ENCODE results near the gene PSMD12. TPM values are rescaled to one million over a fixed set of nuclear protein-coding genes. Genes with fewer than 3 reads are reported as not detected.
A peak's percentile ranks its signal among the peaks of the same experiment; 100 is the strongest.

Gene PSMD12
- polyA plus RNA-seq (2013, experiment 1 of 2): 42.5 TPM
- polyA plus RNA-seq (2013, experiment 2 of 2): 44.5 TPM

- 2% methylated on average over 51 of the region's 55 CpGs for WGBS
- H3K9me3 ChIP-seq (ENCODE audit: control insufficient read depth, low read length): no peaks in the 10 kb centered on the region
- peak within 1 kb of the TSS; percentile 99 for H4K8ac ChIP-seq (ENCODE audit: low read length)
- no peaks in the 10 kb centered on the region for H3K79me1 ChIP-seq (replicated peaks; ENCODE audit: low read length, poor library complexity, severe bottlenecking)
- peak within 1 kb of the TSS; percentile 49 for H2BK5ac ChIP-seq (ENCODE audit: low read depth, low read length, poor library complexity, severe bottlenecking)
- peak within 1 kb of the TSS; percentile 97 for H2AFZ ChIP-seq (ENCODE audit: low read depth, low read length)
- H2BK12ac ChIP-seq (ENCODE audit: low read length in 2 of 2): peak within 1 kb of the TSS in 1 of 2 experiments; percentile 64
- no peaks in the 10 kb centered on the region for H3K27me3 ChIP-seq (ENCODE audit: control insufficient read depth in 1 of 2, insufficient read depth in 1 of 2, low read length in 2 of 2)
- H3K14ac ChIP-seq (ENCODE audit: low read length in 2 of 2): peak within 1 kb of the TSS in 1 of 2 experiments; percentile 100
- H3K4me3 ChIP-seq (ENCODE audit: insufficient read depth in 1 of 2, low read depth in 1 of 2, low read length in 2 of 2): peak within 1 kb of the TSS; percentile 93 to 99
- peak within 1 kb of the TSS; percentile 42 to 98 for H3K4ac ChIP-seq (ENCODE audit: low read depth in 1 of 2, low read length in 2 of 2)
- no peak within 1 kb of the TSS for H2BK15ac ChIP-seq (ENCODE audit: low read depth, poor library complexity, severe bottlenecking)
- DNase-seq: peak; percentile 91
- H3K18ac ChIP-seq (ENCODE audit: low read depth in 1 of 2, low read length in 2 of 2): peak within 1 kb of the TSS; percentile 78 to 100
- no peak within 1 kb of the TSS for H2AK5ac ChIP-seq (ENCODE audit: low read length, severe bottlenecking)
- H3K23ac ChIP-seq (ENCODE audit: low read length in 2 of 2): peak within 1 kb of the TSS in 1 of 2 experiments; percentile 98
- peaks cover 7% of the 10 kb centered on the region for H3K4me1 ChIP-seq (ENCODE audit: control insufficient read depth, insufficient read depth, low read depth, low read length)
- H3K36me3 ChIP-seq (ENCODE audit: control insufficient read depth in 1 of 2, insufficient read depth in 2 of 2, low read depth in 1 of 2, low read length in 2 of 2): peaks cover 0 to 12% of the 10 kb centered on the region in 2 experiments
- H2BK120ac ChIP-seq (ENCODE audit: low read depth, low read length): peak within 1 kb of the TSS; percentile 65
- H3K27ac ChIP-seq (ENCODE audit: low read length, poor library complexity, severe bottlenecking): peak within 1 kb of the TSS; percentile 71
- peak within 1 kb of the TSS; percentile 78 for H3K4me2 ChIP-seq (ENCODE audit: low read length, poor library complexity, severe bottlenecking)
- H4K91ac ChIP-seq (ENCODE audit: low read length): peak within 1 kb of the TSS; percentile 97
- peak within 1 kb of the TSS; percentile 98 for H3K9ac ChIP-seq (ENCODE audit: low read length)
Measured at GRCh38 chr17:67366193-67367157, at the start of gene PSMD12. Gene PSMD12 (minus strand): TSS chr17:67366577. CDS start chr17:67366519, 58 bp downstream.

DNA sequence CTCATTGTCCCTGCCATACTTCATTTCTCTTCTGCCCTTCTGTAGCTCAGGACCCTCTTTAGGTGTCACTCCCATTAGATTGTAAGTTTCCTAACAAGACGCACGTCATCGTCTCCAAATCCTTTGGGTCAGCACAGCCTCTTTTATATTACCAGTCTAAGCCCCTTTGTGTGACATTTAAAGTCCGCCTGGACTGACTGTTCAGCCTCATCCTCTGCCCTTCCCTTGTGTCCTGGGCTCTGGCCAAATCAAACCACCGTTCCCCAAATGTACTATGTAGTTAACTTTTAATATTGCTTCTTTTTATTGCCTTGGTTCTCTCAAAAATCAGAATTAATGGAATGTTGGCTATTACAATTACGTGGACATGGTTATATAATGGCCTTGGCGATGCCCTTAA is 48.9 kb upstream of the PSMD12 start:
- H3K4ac ChIP-seq (ENCODE audit: low read depth in 1 of 2, low read length in 2 of 2): no peak overlapping the region
- no peak overlapping the region for H3K18ac ChIP-seq (ENCODE audit: low read depth in 1 of 2, low read length in 2 of 2)
- H3K9me3 ChIP-seq (ENCODE audit: control insufficient read depth, low read length): no peaks in the 10 kb centered on the region
- H3K27ac ChIP-seq (ENCODE audit: low read length, poor library complexity, severe bottlenecking): no peak overlapping the region
- no peak overlapping the region for H4K8ac ChIP-seq (ENCODE audit: low read length)
- no peak overlapping the region for H3K23ac ChIP-seq (ENCODE audit: low read length in 2 of 2)
- H3K4me1 ChIP-seq (ENCODE audit: control insufficient read depth, insufficient read depth, low read depth, low read length): no peaks in the 10 kb centered on the region
- no peak overlapping the region for H3K4me2 ChIP-seq (ENCODE audit: low read length, poor library complexity, severe bottlenecking)
- H3K14ac ChIP-seq (ENCODE audit: low read length in 2 of 2): no peak overlapping the region
- H4K91ac ChIP-seq (ENCODE audit: low read length): no peak overlapping the region
- no peak overlapping the region for H2AFZ ChIP-seq (ENCODE audit: low read depth, low read length)
- H3K4me3 ChIP-seq (ENCODE audit: insufficient read depth in 1 of 2, low read depth in 1 of 2, low read length in 2 of 2): no peak overlapping the region
- H2BK15ac ChIP-seq (ENCODE audit: low read depth, poor library complexity, severe bottlenecking): no peak overlapping the region
- H3K27me3 ChIP-seq (ENCODE audit: control insufficient read depth in 1 of 2, insufficient read depth in 1 of 2, low read length in 2 of 2): no peaks in the 10 kb centered on the region
- H3K36me3 ChIP-seq (ENCODE audit: control insufficient read depth in 1 of 2, insufficient read depth in 2 of 2, low read depth in 1 of 2, low read length in 2 of 2): no peaks in the 10 kb centered on the region
- H2AK5ac ChIP-seq (ENCODE audit: low read length, severe bottlenecking): no peak overlapping the region
- H2BK120ac ChIP-seq (ENCODE audit: low read depth, low read length): no peak overlapping the region
- no peak for DNase-seq
- H2BK12ac ChIP-seq (ENCODE audit: low read length in 2 of 2): no peak overlapping the region
- H3K9ac ChIP-seq (ENCODE audit: low read length): no peak overlapping the region
- no peak overlapping the region for H2BK5ac ChIP-seq (ENCODE audit: low read depth, low read length, poor library complexity, severe bottlenecking)
- H3K79me1 ChIP-seq (replicated peaks; ENCODE audit: low read length, poor library complexity, severe bottlenecking): peaks cover 27% of the 10 kb centered on the region
- WGBS: 96% methylated on average over 3 of the region's 7 CpGs

DNA sequence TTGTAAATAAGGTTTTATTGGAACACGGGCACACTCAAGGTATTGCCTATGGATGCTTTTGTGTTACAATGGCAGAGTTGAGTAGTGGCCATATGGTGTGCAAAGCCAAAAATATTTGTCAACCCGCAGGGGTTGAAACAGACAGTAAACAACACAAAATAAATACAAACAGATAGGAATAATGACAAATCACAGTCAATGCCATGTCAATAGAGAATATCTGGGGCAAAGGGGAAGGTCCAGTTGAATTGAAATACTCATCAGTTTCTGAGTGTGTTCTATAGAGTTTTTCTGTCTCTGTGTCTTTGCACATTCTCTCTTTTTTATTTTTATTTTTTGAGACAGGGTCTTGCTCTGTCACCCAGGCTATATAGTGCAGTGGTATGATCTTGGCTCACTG is 48.2 kb upstream of the PSMD12 start:
- no peaks in the 10 kb centered on the region for H3K36me3 ChIP-seq (ENCODE audit: control insufficient read depth in 1 of 2, insufficient read depth in 2 of 2, low read depth in 1 of 2, low read length in 2 of 2)
- no CpG with 5 or more reads among the region's 2 CpGs for WGBS

GRCh38 chr17:67414130-67414529 is 47.8 kb upstream of the PSMD12 start:
- Histone ChIP-seq H3K18ac (ENCODE audit: low read depth in 1 of 2, low read length in 2 of 2) (no peak overlapping the region), H4K8ac (ENCODE audit: low read length) (no peak overlapping the region), H3K4ac (ENCODE audit: low read depth in 1 of 2, low read length in 2 of 2) (no peak overlapping the region), H2BK120ac (ENCODE audit: low read depth, low read length) (no peak overlapping the region), H3K23ac (ENCODE audit: low read length in 2 of 2) (no peak overlapping the region), H3K27me3 (ENCODE audit: control insufficient read depth in 1 of 2, insufficient read depth in 1 of 2, low read length in 2 of 2) (no peaks in the 10 kb centered on the region), H3K36me3 (ENCODE audit: control insufficient read depth in 1 of 2, insufficient read depth in 2 of 2, low read depth in 1 of 2, low read length in 2 of 2) (no peaks in the 10 kb centered on the region), H3K79me1 (replicated peaks; ENCODE audit: low read length, poor library complexity, severe bottlenecking) (peaks cover 26% of the 10 kb centered on the region), H2BK5ac (ENCODE audit: low read depth, low read length, poor library complexity, severe bottlenecking) (no peak overlapping the region), H2AK5ac (ENCODE audit: low read length, severe bottlenecking) (no peak overlapping the region), H3K14ac (ENCODE audit: low read length in 2 of 2) (no peak overlapping the region), H3K9ac (ENCODE audit: low read length) (no peak overlapping the region), H3K4me3 (ENCODE audit: insufficient read depth in 1 of 2, low read depth in 1 of 2, low read length in 2 of 2) (no peak overlapping the region), H3K9me3 (ENCODE audit: control insufficient read depth, low read length) (no peaks in the 10 kb centered on the region), H3K27ac (ENCODE audit: low read length, poor library complexity, severe bottlenecking) (no peak overlapping the region), H2BK15ac (ENCODE audit: low read depth, poor library complexity, severe bottlenecking) (no peak overlapping the region), H4K91ac (ENCODE audit: low read length) (no peak overlapping the region), H3K4me2 (ENCODE audit: low read length, poor library complexity, severe bottlenecking) (no peak overlapping the region), H2BK12ac (ENCODE audit: low read length in 2 of 2) (no peak overlapping the region), H2AFZ (ENCODE audit: low read depth, low read length) (no peak overlapping the region), H3K4me1 (ENCODE audit: control insufficient read depth, insufficient read depth, low read depth, low read length) (no peaks in the 10 kb centered on the region)
- no peak for DNase-seq
- no CpG with 5 or more reads among the region's 1 CpG for WGBS

More for the DNA sequence above, 48.2 kb upstream of the PSMD12 start:
- H2AK5ac ChIP-seq (ENCODE audit: low read length, severe bottlenecking): no peak overlapping the region
- no peak overlapping the region for H3K18ac ChIP-seq (ENCODE audit: low read depth in 1 of 2, low read length in 2 of 2)
- no peak overlapping the region for H2BK12ac ChIP-seq (ENCODE audit: low read length in 2 of 2)
- no peak overlapping the region for H3K4ac ChIP-seq (ENCODE audit: low read depth in 1 of 2, low read length in 2 of 2)
- no peak overlapping the region for H3K4me2 ChIP-seq (ENCODE audit: low read length, poor library complexity, severe bottlenecking)
- no peak overlapping the region for H3K9ac ChIP-seq (ENCODE audit: low read length)
- H3K23ac ChIP-seq (ENCODE audit: low read length in 2 of 2): no peak overlapping the region
- H3K14ac ChIP-seq (ENCODE audit: low read length in 2 of 2): no peak overlapping the region
- peaks cover 28% of the 10 kb centered on the region for H3K79me1 ChIP-seq (replicated peaks; ENCODE audit: low read length, poor library complexity, severe bottlenecking)
- no peak overlapping the region for H3K4me3 ChIP-seq (ENCODE audit: insufficient read depth in 1 of 2, low read depth in 1 of 2, low read length in 2 of 2)
- H3K27ac ChIP-seq (ENCODE audit: low read length, poor library complexity, severe bottlenecking): no peak overlapping the region
- H4K8ac ChIP-seq (ENCODE audit: low read length): no peak overlapping the region
- no peak overlapping the region for H2BK5ac ChIP-seq (ENCODE audit: low read depth, low read length, poor library complexity, severe bottlenecking)
- no peak overlapping the region for H2BK15ac ChIP-seq (ENCODE audit: low read depth, poor library complexity, severe bottlenecking)
- no peaks in the 10 kb centered on the region for H3K4me1 ChIP-seq (ENCODE audit: control insufficient read depth, insufficient read depth, low read depth, low read length)
- H4K91ac ChIP-seq (ENCODE audit: low read length): no peak overlapping the region
- no peaks in the 10 kb centered on the region for H3K9me3 ChIP-seq (ENCODE audit: control insufficient read depth, low read length)
- DNase-seq: no peak
- no peaks in the 10 kb centered on the region for H3K27me3 ChIP-seq (ENCODE audit: control insufficient read depth in 1 of 2, insufficient read depth in 1 of 2, low read length in 2 of 2)
- no peak overlapping the region for H2BK120ac ChIP-seq (ENCODE audit: low read depth, low read length)
- H2AFZ ChIP-seq (ENCODE audit: low read depth, low read length): no peak overlapping the region

Data from mesenchymal stem cell (in vitro differentiated cells and primary cell).